Right ventricle myocardium inferior (tissue), 1 donor: Measurements from ENCODE around the gene ENOX2. TPM values are rescaled to one million over a fixed set of nuclear protein-coding genes. Genes with fewer than 3 reads are reported as not detected.

Experiments used
- ATAC-seq: fragments of 200-7000 bp; cut with Tn5 transposase; one replicate; pipeline ENCODE4 v1.9.1; 2020; ENCODE audit warnings: mild to moderate bottlenecking, moderate library complexity
- DNase-seq: peaks from one replicate; pipeline ENCODE4 v3.0.0; 2021; ENCODE audit errors: missing footprints
- intact Hi-C: fragments of 100-400 bp; cut with DNase I; formaldehyde crosslinking; loops from one replicate; pipeline ENCODE4 v1.11.0; 2022
- total RNA-seq: library from RNA; stranded (reverse); fragmentation: NEBNext Ultra II Directional; extraction: Animal tissue kit (Norgen Biotek cat#: 25700); gene quantifications from one replicate; pipeline ENCODE4 v1.2.1, GENCODE V29; 2021
- donor health status: DM: no; HTN: yes; CAD: no; lungs with severe emphysema.

The ENOX2 gene
- total RNA-seq, 1 donor from 2014 or later, result 14.7 TPM

DNA sequence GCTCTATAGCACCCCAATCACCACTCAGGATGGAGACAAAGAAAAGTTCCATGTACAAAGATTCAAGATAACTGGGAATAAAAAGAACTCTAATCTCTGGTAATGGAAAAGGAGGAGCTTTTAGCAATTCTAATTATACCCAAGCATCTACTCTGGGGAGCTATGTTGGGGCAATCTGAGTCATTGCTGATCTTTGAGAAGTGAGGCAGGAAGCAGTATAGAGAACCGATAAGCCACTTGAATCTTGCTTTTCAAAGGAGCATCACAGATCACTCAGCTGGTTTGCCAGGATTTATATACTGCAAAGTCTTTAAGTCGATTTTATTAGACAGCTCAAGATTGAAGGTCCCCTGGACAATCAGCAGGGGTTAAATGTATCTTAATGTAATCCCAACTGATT lies 220.0 kb downstream of the ENOX2 start:
- DNase-seq, result no peak
- ATAC-seq, result no peak
- intact Hi-C loops, result no loop called here

GRCh38 chrX:130680164-130681035 lies 222.6 kb downstream of the ENOX2 start:
- DNase-seq (no peak), ATAC-seq (no peak)
- intact Hi-C loops, result no loop called here

- no peak for DNase-seq
- intact Hi-C loops, result no loop called here
- ATAC-seq, result no peak
Observed at GRCh38 chrX:130676861-130677260, 226.1 kb downstream of the ENOX2 start.

GRCh38 chrX:130672214-130672613 lies 230.8 kb downstream of the ENOX2 start:
- intact Hi-C loops, result no loop called here
- DNase-seq (no peak), ATAC-seq (no peak)

DNA sequence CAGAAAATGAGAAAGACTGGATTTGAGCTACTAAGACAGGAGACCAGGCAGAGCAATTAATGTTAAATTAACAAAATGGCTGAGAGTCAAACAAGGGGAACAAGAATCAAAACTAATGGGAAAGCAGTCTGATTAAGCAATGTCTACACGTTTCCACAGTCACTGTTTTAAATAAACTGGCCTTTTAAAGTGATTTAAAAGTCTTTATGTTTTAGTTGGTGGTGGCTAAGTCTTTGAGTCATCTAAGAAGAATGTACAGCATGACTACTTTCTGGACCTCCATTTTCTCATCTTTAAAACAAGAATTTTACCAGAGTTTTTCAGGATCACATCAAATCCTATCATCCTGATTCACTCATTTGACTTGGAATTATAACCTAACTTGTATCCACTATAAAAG lies 233.8 kb downstream of the ENOX2 start:
- intact Hi-C loops, result no loop called here
- ATAC-seq, result no peak
- no peak for DNase-seq

- DNase-seq, result no peak
- ATAC-seq, result no peak
- intact Hi-C loops, result no loop called here
Observed at GRCh38 chrX:130665263-130665662, 237.7 kb downstream of the ENOX2 start.

DNA sequence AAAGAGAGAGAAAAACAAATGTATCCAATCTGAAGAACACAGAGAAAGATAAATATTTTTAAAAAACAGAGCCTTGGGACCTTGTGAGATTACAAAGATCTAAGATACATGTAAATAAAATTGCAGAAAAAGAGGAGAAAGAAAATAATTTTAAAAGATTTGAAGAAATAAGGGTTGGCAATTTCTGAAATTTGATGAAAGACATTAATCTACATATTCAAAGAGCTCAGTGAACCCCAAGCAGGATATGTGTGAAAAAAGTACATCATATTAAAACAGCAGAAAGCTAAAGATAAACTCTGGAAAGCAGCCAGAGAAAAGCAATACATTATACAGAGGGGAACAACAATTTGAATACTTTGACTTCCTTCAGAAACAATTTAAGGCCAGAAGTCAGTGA lies 244.7 kb downstream of the ENOX2 start:
- intact Hi-C loops, result no loop called here
- no peak for ATAC-seq
- no peak for DNase-seq

DNA sequence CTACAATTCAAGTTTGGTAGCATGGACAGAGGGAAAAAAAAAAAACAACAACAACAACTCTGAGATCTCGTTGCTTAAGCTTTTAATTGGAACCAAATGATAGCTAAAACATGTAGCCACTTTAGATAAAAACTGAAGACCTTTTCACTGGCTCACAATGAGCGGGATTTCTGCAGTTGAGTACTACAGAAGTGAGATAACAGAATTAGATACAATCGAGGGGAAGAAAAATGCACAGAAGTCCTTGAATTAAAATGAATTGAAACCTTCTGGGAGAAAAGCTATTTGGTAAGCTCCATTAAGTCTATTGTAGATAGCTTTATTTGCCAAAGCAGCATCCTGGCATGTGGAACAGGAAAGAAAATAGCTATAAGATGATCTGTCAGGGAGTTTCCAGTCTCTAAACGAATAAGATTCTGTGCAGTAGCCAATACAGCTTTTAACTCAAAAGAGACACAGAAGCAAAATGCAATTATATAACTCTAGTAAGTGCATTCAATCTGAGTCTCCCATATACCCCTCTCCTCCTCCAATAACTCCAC lies 248.5 kb downstream of the ENOX2 start:
- intact Hi-C loops, result no loop called here
- DNase-seq (no peak), ATAC-seq (no peak)

DNA sequence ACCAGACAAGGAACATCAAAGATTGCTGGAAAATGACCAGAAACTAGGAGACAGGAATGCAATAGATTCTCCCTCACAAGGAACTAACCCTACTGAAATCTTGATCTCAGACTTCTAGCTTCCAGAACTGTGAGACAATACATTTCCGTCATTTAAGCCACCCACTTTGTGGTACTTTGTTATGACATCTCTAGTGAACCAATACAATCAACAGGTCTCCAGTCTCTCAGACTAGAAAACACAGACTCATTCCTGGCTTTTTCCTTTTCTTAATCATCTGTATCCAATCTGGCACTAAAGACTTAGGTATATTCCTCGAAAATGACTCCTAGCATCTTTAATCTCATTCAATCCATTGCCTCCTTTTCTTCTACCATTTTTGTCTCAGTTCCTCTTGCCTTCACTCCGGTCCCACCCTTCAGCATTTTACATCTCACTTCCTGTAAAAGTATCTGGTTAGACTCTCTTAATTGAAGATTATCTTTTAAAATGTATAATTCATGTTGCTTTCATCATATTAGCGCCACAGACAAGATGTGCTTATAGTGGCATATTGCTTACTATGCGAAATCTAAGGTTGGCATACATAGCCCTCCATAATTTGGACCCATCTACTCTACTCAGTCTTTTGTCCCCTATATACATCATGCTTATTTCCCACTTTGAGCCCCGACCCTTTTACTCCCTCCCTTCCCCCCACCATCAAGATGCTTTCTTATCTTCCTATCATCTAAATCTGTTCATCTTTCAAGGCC lies 250.0 kb downstream of the ENOX2 start:
- ATAC-seq (no peak), DNase-seq (no peak)
- intact Hi-C loops, result no loop called here

DNA sequence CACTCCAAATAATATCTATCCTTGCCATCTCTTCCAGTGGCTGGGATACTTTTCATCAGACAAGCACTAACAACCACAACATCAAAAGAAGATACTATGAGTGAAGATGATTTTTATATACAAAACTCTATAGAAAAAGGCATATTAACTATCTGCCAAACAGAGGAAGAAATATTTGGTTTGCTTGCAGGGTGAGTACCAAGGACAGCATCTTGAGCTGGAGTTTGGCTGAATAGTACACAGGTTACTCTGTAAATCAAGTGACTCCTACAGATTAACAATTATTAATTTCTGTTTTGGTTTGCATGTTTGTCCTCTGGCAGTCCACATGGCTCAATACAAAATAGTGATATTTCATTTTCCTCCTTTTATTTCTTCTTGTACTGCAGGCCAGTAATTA lies 253.3 kb downstream of the ENOX2 start:
- ATAC-seq, result no peak

GRCh38 chrX:130647468-130647867 lies 255.5 kb downstream of the ENOX2 start:
- ATAC-seq, result no peak

More for the DNA sequence above, 253.3 kb downstream of the ENOX2 start:
- intact Hi-C loops, result no loop called here
- DNase-seq, result no peak

DNA sequence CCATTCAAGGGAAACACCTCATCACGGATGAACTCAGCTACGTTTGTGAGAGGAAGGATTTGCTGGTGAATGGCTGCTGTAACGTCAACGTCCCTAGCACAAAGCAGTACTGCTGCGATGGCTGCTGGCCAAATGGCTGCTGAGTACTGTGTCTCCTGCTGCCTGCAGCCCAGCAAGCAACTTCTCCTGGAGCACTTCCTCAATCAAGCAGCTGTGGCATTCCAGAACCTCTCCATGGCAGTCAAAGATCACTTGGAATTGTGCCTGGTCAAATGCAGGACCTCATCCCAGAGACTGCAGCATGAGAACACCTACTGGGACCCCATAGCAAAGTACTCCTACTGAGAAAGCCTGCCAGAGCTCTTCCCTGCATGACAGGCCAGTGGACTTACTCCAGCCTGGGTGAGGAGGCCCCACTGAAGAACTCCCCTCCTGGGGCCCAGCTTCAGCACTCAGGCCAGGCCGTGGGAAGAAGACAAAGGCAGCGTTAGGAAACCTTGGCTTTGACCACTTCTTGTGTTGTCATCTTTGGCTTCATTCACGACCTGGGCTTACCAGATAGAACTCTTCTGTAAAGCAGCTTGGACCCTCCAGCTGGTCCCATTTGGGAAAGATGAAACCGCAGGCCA lies 256.9 kb downstream of the ENOX2 start:
- intact Hi-C loops, result no loop called here
- ATAC-seq (peak; percentile 95), DNase-seq (peak; percentile 69)

More at GRCh38 chrX:130647468-130647867, 255.5 kb downstream of the ENOX2 start:
- intact Hi-C loops, result no loop called here
- no peak for DNase-seq

DNA sequence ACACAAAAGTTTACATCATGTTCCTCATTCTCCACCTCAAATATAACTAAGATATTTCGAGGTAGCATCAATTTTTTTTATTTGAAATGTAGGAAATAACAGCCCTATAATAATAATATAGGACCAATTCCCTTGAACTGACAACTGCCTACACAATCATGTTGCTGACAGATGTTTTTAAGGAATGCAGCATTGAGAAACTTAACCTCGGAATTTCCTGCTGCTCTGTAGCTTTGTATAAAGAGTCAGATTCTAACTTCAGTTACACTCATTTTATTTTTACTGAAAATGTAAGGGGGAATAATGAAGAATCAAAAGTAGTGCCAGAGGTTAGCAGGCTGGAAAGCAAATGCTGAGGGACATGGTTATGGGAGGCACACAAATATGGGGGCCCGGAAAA lies 265.4 kb downstream of the ENOX2 start:
- no peak for DNase-seq

GRCh38 chrX:130636277-130636676 lies 266.7 kb downstream of the ENOX2 start:
- intact Hi-C loops, result no loop called here
- DNase-seq, result no peak

More for the DNA sequence above, 265.4 kb downstream of the ENOX2 start:
- intact Hi-C loops, result no loop called here
- ATAC-seq, result no peak

GRCh38 chrX:130631011-130631410 lies 272.0 kb downstream of the ENOX2 start:
- DNase-seq (no peak), ATAC-seq (no peak)
- intact Hi-C loops, result no loop called here

More at GRCh38 chrX:130636277-130636676, 266.7 kb downstream of the ENOX2 start:
- ATAC-seq, result no peak

- intact Hi-C loops, result no loop called here
- no peak for ATAC-seq
- no peak for DNase-seq
Observed at GRCh38 chrX:130628516-130628915, 274.5 kb downstream of the ENOX2 start.

- DNase-seq (no peak), ATAC-seq (no peak)
- intact Hi-C loops, result no loop called here
Observed at GRCh38 chrX:130626521-130626920, 276.5 kb downstream of the ENOX2 start.

DNA sequence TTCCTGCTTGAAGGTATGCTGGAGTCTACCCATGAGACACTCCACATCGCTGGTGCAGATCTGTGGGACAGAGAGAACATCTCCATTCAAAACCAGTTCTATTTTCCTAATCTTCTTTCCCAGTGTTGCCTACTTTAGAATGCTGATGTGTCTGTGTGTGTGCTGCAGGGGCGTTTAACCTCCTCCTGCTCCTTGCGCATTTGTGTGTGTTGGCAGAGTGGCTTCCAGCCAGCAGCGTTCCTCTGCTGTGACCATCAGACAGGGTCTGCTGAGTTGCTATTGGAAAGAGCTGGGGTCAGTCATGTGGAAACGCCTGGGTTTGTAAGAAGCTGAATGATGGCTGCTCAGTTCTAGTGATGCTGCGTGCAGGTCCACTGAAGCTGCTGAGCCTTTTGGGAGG lies 277.6 kb downstream of the ENOX2 start:
- intact Hi-C loops, result no loop called here
- no peak for ATAC-seq
- DNase-seq, result no peak

DNA sequence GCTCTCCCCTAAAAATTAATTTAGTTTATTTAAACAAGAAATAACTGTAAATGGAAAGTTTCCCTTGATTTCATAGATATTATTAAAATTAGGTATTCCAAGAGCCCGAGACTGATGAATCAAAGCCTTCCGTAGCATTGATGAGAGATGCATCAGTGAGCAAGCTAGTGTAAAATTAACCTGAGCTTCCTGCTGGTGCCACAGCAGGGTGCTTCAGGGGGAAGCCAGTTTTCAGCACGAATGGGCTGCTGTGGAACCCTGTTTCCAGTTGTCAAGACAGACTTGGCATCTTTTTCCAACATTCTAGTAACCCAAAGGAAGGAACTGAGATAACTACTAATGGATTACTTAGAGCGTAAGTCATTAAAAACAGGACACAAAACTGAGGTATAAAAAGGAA lies 279.5 kb downstream of the ENOX2 start:
- DNase-seq, result no peak

More for the DNA sequence above, 279.5 kb downstream of the ENOX2 start:
- no peak for ATAC-seq
- intact Hi-C loops, result no loop called here
